B cell (primary cell): ENCODE measurements around the gene HSPA1A.

Experiments
- CTCF ChIP-seq: fragments of 200-600 bp; IDR thresholded peaks from one replicate; pipeline ENCODE4 v1.8.0; 2022; ENCODE audit warnings: antibody characterized with exemption, mild to moderate bottlenecking
- EZH2 ChIP-seq: IDR thresholded peaks from 2 replicates; pipeline ENCODE4 v1.6.1; 2012; ENCODE audit warnings: borderline replicate concordance, low read depth, mild to moderate bottlenecking, moderate library complexity, low read length; ENCODE audit not compliant: insufficient read depth, poor library complexity, severe bottlenecking

GRCh38 chr6:31767096-31767645, 48.2 kb upstream of the HSPA1A start:
- TF ChIP-seq CTCF (no peak), EZH2 (no peak)
